Peyer's patch (tissue), 4 donors: ENCODE results near the gene KRT23.

Source experiments
- POLR2A ChIP-seq, 2 donors: fragments of 450-650 bp; IDR thresholded peaks; one replicate each; pipeline ENCODE4 v1.5.1; 2017; ENCODE audit warnings: antibody characterized with exemption in 2 of 2, mild to moderate bottlenecking in 2 of 2, moderate library complexity in 2 of 2
- TF ChIP-seq, protein P1 (sequence below), 6 experiments: fragments of 450-650 bp in 4 of 6; fragments of 200-600 bp in 2 of 6; sonication (generic) in 1 of 6; IDR thresholded peaks; one replicate each; pipeline ENCODE4 v1.5.1; 2017 to 2019; ENCODE audit warnings: antibody characterized with exemption in 6 of 6, mild to moderate bottlenecking in 3 of 6, moderate library complexity in 1 of 6

DNA sequence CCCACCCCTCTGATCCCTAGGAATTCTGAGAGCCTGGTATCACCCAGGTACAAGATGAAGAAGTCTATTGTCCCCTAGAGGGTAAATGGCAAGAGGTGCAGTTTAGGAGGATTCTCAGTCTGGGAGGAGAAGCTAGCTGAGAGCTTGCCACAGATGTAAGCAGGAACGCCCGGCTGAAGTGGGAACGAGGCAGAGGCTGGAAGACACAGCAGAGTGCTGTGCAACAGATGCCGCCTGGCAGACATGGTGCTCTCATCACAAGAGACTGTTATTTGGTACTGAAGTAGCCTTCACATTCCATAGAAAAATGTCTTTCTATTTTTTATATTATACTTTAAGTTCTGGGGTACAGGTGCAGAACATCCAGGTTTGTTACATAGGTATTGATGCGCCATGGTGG is 32.1 kb downstream of the KRT23 start:
- TF ChIP-seq, protein P1, sequence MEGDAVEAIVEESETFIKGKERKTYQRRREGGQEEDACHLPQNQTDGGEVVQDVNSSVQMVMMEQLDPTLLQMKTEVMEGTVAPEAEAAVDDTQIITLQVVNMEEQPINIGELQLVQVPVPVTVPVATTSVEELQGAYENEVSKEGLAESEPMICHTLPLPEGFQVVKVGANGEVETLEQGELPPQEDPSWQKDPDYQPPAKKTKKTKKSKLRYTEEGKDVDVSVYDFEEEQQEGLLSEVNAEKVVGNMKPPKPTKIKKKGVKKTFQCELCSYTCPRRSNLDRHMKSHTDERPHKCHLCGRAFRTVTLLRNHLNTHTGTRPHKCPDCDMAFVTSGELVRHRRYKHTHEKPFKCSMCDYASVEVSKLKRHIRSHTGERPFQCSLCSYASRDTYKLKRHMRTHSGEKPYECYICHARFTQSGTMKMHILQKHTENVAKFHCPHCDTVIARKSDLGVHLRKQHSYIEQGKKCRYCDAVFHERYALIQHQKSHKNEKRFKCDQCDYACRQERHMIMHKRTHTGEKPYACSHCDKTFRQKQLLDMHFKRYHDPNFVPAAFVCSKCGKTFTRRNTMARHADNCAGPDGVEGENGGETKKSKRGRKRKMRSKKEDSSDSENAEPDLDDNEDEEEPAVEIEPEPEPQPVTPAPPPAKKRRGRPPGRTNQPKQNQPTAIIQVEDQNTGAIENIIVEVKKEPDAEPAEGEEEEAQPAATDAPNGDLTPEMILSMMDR (IDR thresholded peaks at IDR 0.05): no peak
- no peak for TF ChIP-seq POLR2A (IDR thresholded peaks at IDR 0.05)
